Measurements from ENCODE around the gene SLC22A31. TPM values are rescaled to one million over a fixed set of nuclear protein-coding genes. Genes with fewer than 3 reads are reported as not detected.
A peak's percentile ranks its signal among the peaks of the same experiment; 100 is the strongest.
"Not testable (repeated sequence)": the region's sequence is repeated elsewhere in the genome, so short reads cannot be mapped to it uniquely, and the experiment has no call there.

The SLC22A31 gene
- total and polyA plus RNA-seq, 9 of the 15 experiments (the other 6 are each of a cell fraction or from before 2014, with no cell fraction given) = 0.29 to 2.2 (median 0.47) TPM; not detected in 3

DNA sequence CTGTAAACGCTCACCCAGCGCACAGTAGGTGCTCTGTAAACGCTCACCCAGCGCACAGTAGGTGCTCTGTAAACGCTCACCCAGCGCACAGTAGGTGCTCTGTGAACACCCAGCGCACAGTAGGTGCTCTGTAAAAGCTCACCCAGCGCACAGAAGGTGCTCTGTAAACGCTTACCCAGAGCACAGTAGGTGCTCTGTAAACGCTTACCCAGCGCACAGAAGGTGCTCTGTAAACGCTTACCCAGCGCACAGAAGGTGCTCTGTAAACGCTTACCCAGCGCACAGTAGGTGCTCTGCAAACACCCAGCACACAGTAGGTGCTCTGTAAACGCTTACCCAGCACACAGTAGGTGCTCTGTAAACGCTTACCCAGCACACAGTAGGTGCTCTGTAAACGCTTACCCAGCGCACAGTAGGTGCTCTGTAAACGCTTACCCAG, 13.7 kb downstream of the SLC22A31 start (continued):
- TF ChIP-seq FOXA3 (CRISPR knock-in tag; conservative IDR thresholded peaks at IDR 0.05 in 1 of 2, IDR thresholded peaks at IDR 0.05 in 1 of 2) (peak in 1 of 2 experiments; percentile 99; a peak in 2 of 4 replicates), NR2C2 (tag; IDR thresholded peaks at IDR 0.05) (0 out of 2 replicates have a peak, but pooled peaks have one; percentile 25), ZKSCAN8 (CRISPR knock-in tag; IDR thresholded peaks at IDR 0.05) (peak; percentile 99), ZNF644 (tag; IDR thresholded peaks at IDR 0.05; ENCODE audit: low read depth) (peak; percentile 80; the same call in 1 of the 2 replicates), CHD4 (IDR thresholded peaks at IDR 0.05; ENCODE audit: insufficient read depth, insufficient replicate concordance, low read depth, low read length, poor library complexity, severe bottlenecking) (peak; percentile 76), IRF2 (CRISPR knock-in tag; IDR thresholded peaks at IDR 0.05) (0 out of 2 replicates have a peak, but pooled peaks have one; percentile 40)
- TF ChIP-seq NR2C2 (CRISPR knock-in tag; IDR thresholded peaks at IDR 0.05) = not testable (repeated sequence)

DNA sequence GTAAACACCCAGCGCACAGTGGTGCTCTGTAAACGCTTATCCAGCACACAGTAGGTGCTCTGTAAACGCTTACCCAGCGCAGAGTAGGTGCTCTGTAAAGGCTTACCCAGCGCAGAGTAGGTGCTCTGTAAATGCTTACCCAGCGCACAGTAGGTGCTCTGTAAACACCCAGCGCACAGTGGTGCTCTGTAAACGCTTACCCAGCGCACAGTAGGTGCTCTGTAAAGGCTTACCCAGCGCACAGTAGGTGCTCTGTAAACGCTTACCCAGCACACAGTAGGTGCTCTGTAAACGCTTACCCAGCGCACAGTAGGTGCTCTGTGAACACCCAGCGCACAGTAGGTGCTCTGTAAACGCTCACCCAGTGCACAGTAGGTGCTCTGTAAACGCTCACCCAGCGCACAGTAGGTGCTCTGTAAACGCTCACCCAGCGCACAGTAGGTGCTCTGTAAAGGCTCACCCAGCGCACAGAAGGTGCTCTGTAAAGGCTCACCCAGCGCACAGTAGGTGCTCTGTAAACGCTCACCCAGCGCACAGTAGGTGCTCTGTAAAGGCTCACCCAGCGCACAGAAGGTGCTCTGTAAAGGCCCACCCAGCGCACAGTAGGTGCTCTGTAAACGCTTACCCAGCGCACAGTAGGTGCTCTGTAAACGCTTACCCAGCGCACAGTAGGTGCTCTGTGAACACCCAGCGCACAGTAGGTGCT, 14.3 kb downstream of the SLC22A31 start:
- H3K9ac ChIP-seq (ENCODE audit: insufficient read depth in 1 of 2, low read depth in 2 of 2, low read length in 2 of 2); BruUV-seq (replicated peaks); in situ Hi-C loops (cut with MboI); H4K20me1 ChIP-seq (replicated peaks; ENCODE audit: control insufficient read depth, insufficient read depth, low read length); H3K27ac ChIP-seq (ENCODE audit: extremely low read depth, low read depth, low read length); H3K4me2 ChIP-seq (ENCODE audit: insufficient read depth, low read length); intact Hi-C loops (cut with micrococcal nuclease); ATAC-seq; FAIRE-seq; H3K9me1 ChIP-seq (ENCODE audit: control insufficient read depth, insufficient read depth, low read length); DNase-seq (ENCODE audit: extremely low read depth in 1 of 4, low spot score in 3 of 4); POLR2A ChIA-PET; H3K79me2 ChIP-seq (ENCODE audit: control insufficient read depth, insufficient read depth, low read length); CTCF ChIA-PET (ENCODE audit: low intra/inter-chr PET ratio); H2AFZ ChIP-seq (ENCODE audit: low read depth, low read length); H3K9me3 ChIP-seq (replicated peaks; ENCODE audit: control insufficient read depth, insufficient read depth, low read depth, low read length); H3K4me3 ChIP-seq; H3K36me3 ChIP-seq (ENCODE audit: control insufficient read depth, insufficient read depth, low read length): not testable (repeated sequence)
- TF ChIP-seq, protein P1, sequence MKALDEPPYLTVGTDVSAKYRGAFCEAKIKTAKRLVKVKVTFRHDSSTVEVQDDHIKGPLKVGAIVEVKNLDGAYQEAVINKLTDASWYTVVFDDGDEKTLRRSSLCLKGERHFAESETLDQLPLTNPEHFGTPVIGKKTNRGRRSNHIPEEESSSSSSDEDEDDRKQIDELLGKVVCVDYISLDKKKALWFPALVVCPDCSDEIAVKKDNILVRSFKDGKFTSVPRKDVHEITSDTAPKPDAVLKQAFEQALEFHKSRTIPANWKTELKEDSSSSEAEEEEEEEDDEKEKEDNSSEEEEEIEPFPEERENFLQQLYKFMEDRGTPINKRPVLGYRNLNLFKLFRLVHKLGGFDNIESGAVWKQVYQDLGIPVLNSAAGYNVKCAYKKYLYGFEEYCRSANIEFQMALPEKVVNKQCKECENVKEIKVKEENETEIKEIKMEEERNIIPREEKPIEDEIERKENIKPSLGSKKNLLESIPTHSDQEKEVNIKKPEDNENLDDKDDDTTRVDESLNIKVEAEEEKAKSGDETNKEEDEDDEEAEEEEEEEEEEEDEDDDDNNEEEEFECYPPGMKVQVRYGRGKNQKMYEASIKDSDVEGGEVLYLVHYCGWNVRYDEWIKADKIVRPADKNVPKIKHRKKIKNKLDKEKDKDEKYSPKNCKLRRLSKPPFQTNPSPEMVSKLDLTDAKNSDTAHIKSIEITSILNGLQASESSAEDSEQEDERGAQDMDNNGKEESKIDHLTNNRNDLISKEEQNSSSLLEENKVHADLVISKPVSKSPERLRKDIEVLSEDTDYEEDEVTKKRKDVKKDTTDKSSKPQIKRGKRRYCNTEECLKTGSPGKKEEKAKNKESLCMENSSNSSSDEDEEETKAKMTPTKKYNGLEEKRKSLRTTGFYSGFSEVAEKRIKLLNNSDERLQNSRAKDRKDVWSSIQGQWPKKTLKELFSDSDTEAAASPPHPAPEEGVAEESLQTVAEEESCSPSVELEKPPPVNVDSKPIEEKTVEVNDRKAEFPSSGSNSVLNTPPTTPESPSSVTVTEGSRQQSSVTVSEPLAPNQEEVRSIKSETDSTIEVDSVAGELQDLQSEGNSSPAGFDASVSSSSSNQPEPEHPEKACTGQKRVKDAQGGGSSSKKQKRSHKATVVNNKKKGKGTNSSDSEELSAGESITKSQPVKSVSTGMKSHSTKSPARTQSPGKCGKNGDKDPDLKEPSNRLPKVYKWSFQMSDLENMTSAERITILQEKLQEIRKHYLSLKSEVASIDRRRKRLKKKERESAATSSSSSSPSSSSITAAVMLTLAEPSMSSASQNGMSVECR (CRISPR knock-in tag; IDR thresholded peaks at IDR 0.05) = 0 out of 2 replicates have a peak, but pooled peaks have one; percentile 36
- TF ChIP-seq ZKSCAN1 (IDR thresholded peaks at IDR 0.05; ENCODE audit: low read depth, low read length) (peak; percentile 98), CHD4 (IDR thresholded peaks at IDR 0.05; ENCODE audit: insufficient read depth, insufficient replicate concordance, low read depth, low read length, poor library complexity, severe bottlenecking) (peak; percentile 77), FOXA3 (CRISPR knock-in tag; conservative IDR thresholded peaks at IDR 0.05 in 1 of 2, IDR thresholded peaks at IDR 0.05 in 1 of 2) (peak in 1 of 2 experiments; percentile 77; a peak in 2 of 4 replicates), USF1 (CRISPR knock-in tag; IDR thresholded peaks at IDR 0.05) (0 out of 2 replicates have a peak, but pooled peaks have one; percentile 24), CBX3 (IDR thresholded peaks at IDR 0.05; ENCODE audit: borderline replicate concordance in 1 of 2, low read length in 2 of 2) (0 out of 3 replicates have a peak, but pooled peaks of 1 of the 2 experiments have one; percentile 15)
- Histone ChIP-seq H3K27me3 (ENCODE audit: control insufficient read depth in 2 of 2, insufficient read depth in 2 of 2, low read length in 2 of 2) (peaks cover 0 to 18% of the 10 kb centered on the region in 2 experiments; a peak in 2 of 5 replicates), H3K4me1 (replicated peaks in 1 of 2; ENCODE audit: control insufficient read depth in 2 of 2, insufficient read depth in 2 of 2, low read length in 2 of 2) (peaks cover 0 to 45% of the 10 kb centered on the region in 2 experiments; a peak in 2 of 5 replicates)
- 27% methylated on average over 24 of the region's 30 CpGs for WGBS (ENCODE audit: insufficient coverage, low coverage, missing lambda C conversion rate)
